ENCODE measurements around the gene ZHX3. TPM values are rescaled to one million over a fixed set of nuclear protein-coding genes. Genes with fewer than 3 reads are reported as not detected.

The ZHX3 gene
- total and polyA plus RNA-seq, 10 of the 15 experiments (the other 5 are each of a cell fraction or from before 2014, with no cell fraction given), result 1.3 to 14.0 (median 5.0) TPM

DNA sequence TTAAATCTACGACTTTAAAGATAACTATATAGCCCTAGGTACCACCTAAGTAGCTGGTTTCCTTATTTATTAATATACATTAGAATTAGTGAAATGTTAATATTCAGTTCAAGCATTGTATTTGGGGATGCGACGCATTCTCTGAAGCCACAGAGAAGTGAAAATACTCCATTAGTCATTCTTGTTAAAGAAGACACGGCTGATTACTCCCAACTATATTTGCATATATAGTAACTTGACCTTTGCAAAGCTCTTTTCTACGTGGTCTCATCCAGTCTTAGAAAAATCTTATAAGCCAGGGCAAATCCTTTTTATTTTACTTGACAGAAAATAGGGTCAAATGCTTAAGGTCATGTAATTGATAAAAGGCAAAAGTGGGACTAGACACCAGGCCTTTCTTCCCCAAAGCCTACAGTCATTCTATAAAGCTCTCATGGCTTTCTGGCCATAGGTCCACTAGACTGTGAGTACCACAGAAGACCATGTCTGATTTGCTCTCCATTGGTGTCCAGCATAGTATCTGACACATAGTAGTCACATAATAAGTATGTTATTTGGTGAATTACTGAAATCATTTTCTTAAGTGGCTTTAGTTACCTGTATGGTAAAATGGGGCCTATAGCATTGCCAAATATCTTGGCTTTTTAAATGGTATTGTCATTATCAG, 11.3 kb downstream of the ZHX3 start (continued):
- TF ChIP-seq RELB (IDR thresholded peaks at IDR 0.05; ENCODE audit: low read depth) (peak; percentile 42; the same call in 1 of the 2 replicates), NFYA (IDR thresholded peaks at IDR 0.05; ENCODE audit: borderline replicate concordance, low read depth, low read length) (no peak), GATAD2B (conservative IDR thresholded peaks at IDR 0.05; ENCODE audit: low read depth) (no peak), RUNX3 (IDR thresholded peaks at IDR 0.05; ENCODE audit: low read length) (peak; percentile 52; the same call in 1 of the 2 replicates), NR2C1 (IDR thresholded peaks at IDR 0.05) (0 out of 2 replicates have a peak, but pooled peaks have one; percentile 8), E2F4 (IDR thresholded peaks at IDR 0.05; ENCODE audit: low read depth, low read length) (no peak), POU2F2 (IDR thresholded peaks at IDR 0.05; ENCODE audit: borderline replicate concordance, low read depth, low read length) (peak; percentile 90), MEF2A (IDR thresholded peaks at IDR 0.05; ENCODE audit: insufficient read depth, low read depth, low read length) (0 out of 2 replicates have a peak, but pooled peaks have one; percentile 42), ATF2 (IDR thresholded peaks at IDR 0.05; ENCODE audit: low read length) (0 out of 2 replicates have a peak, but pooled peaks have one; percentile 34), IRF4 (IDR thresholded peaks at IDR 0.05; ENCODE audit: low read depth, low read length) (0 out of 2 replicates have a peak, but pooled peaks have one; percentile 32), JUNB (IDR thresholded peaks at IDR 0.05) (peak; percentile 77), ATF7 (IDR thresholded peaks at IDR 0.05; ENCODE audit: low read depth) (peak; percentile 45)
- TF ChIP-seq, protein P1, sequence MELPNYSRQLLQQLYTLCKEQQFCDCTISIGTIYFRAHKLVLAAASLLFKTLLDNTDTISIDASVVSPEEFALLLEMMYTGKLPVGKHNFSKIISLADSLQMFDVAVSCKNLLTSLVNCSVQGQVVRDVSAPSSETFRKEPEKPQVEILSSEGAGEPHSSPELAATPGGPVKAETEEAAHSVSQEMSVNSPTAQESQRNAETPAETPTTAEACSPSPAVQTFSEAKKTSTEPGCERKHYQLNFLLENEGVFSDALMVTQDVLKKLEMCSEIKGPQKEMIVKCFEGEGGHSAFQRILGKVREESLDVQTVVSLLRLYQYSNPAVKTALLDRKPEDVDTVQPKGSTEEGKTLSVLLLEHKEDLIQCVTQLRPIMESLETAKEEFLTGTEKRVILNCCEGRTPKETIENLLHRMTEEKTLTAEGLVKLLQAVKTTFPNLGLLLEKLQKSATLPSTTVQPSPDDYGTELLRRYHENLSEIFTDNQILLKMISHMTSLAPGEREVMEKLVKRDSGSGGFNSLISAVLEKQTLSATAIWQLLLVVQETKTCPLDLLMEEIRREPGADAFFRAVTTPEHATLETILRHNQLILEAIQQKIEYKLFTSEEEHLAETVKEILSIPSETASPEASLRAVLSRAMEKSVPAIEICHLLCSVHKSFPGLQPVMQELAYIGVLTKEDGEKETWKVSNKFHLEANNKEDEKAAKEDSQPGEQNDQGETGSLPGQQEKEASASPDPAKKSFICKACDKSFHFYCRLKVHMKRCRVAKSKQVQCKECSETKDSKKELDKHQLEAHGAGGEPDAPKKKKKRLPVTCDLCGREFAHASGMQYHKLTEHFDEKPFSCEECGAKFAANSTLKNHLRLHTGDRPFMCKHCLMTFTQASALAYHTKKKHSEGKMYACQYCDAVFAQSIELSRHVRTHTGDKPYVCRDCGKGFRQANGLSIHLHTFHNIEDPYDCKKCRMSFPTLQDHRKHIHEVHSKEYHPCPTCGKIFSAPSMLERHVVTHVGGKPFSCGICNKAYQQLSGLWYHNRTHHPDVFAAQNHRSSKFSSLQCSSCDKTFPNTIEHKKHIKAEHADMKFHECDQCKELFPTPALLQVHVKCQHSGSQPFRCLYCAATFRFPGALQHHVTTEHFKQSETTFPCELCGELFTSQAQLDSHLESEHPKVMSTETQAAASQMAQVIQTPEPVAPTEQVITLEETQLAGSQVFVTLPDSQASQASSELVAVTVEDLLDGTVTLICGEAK (IDR thresholded peaks at IDR 0.05; ENCODE audit: borderline replicate concordance), result no peak
- TF ChIP-seq, protein P2, sequence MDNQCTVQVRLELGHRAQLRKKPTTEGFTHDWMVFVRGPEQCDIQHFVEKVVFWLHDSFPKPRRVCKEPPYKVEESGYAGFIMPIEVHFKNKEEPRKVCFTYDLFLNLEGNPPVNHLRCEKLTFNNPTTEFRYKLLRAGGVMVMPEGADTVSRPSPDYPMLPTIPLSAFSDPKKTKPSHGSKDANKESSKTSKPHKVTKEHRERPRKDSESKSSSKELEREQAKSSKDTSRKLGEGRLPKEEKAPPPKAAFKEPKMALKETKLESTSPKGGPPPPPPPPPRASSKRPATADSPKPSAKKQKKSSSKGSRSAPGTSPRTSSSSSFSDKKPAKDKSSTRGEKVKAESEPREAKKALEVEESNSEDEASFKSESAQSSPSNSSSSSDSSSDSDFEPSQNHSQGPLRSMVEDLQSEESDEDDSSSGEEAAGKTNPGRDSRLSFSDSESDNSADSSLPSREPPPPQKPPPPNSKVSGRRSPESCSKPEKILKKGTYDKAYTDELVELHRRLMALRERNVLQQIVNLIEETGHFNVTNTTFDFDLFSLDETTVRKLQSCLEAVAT (IDR thresholded peaks at IDR 0.05), result no peak
